ENCODE results near the gene PRKACG.
"Not testable (repeated sequence)": the region's sequence is repeated elsewhere in the genome, so short reads cannot be mapped to it uniquely, and the experiment has no call there.

The PRKACG gene

GRCh38 chr9:68998385-68998784 lies 15.5 kb downstream of the PRKACG start:
- TF ChIP-seq CTCF (IDR thresholded peaks at IDR 0.05; ENCODE audit: low read depth, low read length) = no peak
- no peak overlapping the region for H3K4me3 ChIP-seq (ENCODE audit: low read depth, low read length)

GRCh38 chr9:68997666-68998065 lies 16.2 kb downstream of the PRKACG start:
- TF ChIP-seq CTCF (IDR thresholded peaks at IDR 0.05; ENCODE audit: low read depth, low read length) = no peak
- no peak overlapping the region for H3K4me3 ChIP-seq (ENCODE audit: low read depth, low read length)

DNA sequence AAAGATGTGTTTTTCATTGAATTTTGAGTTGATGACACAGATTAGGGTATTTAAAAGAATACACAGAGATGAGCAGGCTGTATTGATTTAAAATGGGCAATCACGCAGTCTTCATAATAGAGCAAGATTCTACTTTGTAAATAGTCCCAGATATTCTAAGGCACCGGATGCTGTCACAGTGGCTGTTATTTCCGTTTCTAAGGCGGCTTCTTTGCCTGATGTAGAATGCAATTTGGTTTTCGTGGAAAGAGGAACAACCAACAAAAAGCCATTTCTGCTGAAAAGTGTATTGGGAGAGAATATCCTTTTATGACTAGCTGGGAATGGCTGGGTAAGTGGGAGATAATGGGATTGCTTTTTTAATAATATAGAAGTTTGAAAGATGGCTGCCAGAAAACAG lies 17.5 kb downstream of the PRKACG start:
- TF ChIP-seq CTCF (IDR thresholded peaks at IDR 0.05; ENCODE audit: low read depth, low read length) = no peak
- no peak overlapping the region for H3K4me3 ChIP-seq (ENCODE audit: low read depth, low read length)

GRCh38 chr9:68995776-68996175 lies 18.1 kb downstream of the PRKACG start:
- H3K4me3 ChIP-seq (ENCODE audit: low read depth, low read length) = no peak overlapping the region
- no peak for TF ChIP-seq CTCF (IDR thresholded peaks at IDR 0.05; ENCODE audit: low read depth, low read length)

GRCh38 chr9:68991457-68991856 lies 22.5 kb downstream of the PRKACG start:
- TF ChIP-seq CTCF (IDR thresholded peaks at IDR 0.05; ENCODE audit: low read depth, low read length) = no peak
- H3K4me3 ChIP-seq (ENCODE audit: low read depth, low read length) = no peak overlapping the region

DNA sequence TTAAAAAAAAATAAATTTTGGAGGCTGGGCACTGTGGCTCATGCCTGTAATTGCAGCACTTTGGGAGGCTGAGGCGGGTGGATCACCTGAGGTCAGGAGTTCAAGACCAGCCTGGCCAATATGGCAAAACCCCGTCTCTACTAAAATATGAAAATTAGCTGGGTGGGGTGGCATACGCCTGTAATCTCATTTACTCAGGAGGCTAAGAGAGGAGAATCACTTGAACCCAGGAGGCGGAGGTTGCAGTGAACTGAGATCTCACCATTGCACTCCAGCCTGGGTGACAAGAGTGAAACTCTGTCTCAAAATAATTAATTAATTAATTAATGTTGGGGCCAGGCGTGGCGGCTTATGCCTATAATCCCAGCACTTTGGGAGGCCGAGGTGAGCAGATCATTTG lies 27.0 kb downstream of the PRKACG start:
- H3K4me3 ChIP-seq (ENCODE audit: low read depth, low read length) = not testable (repeated sequence)

DNA sequence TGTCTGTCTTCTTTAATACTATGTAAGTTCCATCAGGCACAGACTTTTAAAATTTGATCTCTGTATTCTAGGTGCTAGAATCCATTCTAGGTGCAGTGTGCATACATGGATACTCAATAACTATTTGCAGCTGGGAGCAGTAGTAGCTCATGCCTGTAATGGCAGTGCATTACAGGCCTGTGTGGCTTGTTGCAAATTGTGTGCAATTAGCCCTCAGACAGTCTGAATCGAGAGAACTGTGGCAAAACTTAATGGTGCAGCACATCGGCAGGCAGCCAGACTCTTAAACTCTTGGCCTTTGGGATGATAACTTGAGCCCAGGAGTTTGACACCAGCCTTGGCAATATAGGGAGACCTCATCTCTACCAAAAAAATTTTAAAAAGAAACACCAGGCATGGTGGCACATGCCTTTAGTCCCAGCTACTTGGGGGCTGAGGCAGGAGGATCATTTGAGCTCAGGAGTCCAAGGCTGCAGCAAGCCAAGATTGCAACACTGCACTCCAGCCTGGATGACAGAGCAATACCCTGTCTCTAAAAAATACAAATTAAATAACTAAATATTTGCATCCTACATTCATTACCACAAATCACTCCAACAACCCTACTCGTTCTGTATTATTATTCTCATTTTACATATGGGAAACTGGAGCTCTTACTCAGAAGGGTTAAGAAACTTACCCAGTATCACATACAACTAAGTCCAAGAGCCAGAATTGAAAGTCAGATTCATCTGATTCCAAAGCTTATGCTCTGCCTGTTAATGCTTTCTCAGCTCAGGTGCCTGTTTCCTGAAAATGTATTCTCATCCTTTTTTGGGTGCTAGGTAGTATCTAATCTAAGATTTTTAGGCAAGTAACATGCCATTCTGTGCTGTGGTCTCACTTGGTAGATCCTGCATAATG lies 30.1 kb downstream of the PRKACG start:
- no peak for TF ChIP-seq CTCF (IDR thresholded peaks at IDR 0.05; ENCODE audit: low read depth, low read length)
- no peak overlapping the region for H3K4me3 ChIP-seq (ENCODE audit: low read depth, low read length)

- TF ChIP-seq CTCF (IDR thresholded peaks at IDR 0.05; ENCODE audit: low read depth, low read length) = no peak
- no peak overlapping the region for H3K4me3 ChIP-seq (ENCODE audit: low read depth, low read length)
Measured at GRCh38 chr9:68983008-68983411, 30.9 kb downstream of the PRKACG start.
